ENCODE measurements around the gene NDUFV1.

GRCh38 chr11:67632982-67633755 is 26.4 kb downstream of the NDUFV1 start:
- no peak for TF ChIP-seq POLR2A (IDR thresholded peaks at IDR 0.05)
- TF ChIP-seq CTCF (IDR thresholded peaks at IDR 0.05): no peak
